ENCODE measurements around the gene MPL.

- TF ChIP-seq CTCF (IDR thresholded peaks at IDR 0.05; ENCODE audit: low read depth, low read length, missing input control) (no peak), YY1 (IDR thresholded peaks at IDR 0.05) (no peak), ATF3 (IDR thresholded peaks at IDR 0.05) (no peak), TAF1 (conservative IDR thresholded peaks at IDR 0.05) (no peak), RAD21 (IDR thresholded peaks at IDR 0.05) (no peak), GABPA (IDR thresholded peaks at IDR 0.05 in 1 of 2, conservative IDR thresholded peaks at IDR 0.05 in 1 of 2) (no peak), FOXA1 (IDR thresholded peaks at IDR 0.05) (no peak), HNF4G (IDR thresholded peaks at IDR 0.05) (no peak), JUND (IDR thresholded peaks at IDR 0.05) (no peak)
- TF ChIP-seq, protein P1, sequence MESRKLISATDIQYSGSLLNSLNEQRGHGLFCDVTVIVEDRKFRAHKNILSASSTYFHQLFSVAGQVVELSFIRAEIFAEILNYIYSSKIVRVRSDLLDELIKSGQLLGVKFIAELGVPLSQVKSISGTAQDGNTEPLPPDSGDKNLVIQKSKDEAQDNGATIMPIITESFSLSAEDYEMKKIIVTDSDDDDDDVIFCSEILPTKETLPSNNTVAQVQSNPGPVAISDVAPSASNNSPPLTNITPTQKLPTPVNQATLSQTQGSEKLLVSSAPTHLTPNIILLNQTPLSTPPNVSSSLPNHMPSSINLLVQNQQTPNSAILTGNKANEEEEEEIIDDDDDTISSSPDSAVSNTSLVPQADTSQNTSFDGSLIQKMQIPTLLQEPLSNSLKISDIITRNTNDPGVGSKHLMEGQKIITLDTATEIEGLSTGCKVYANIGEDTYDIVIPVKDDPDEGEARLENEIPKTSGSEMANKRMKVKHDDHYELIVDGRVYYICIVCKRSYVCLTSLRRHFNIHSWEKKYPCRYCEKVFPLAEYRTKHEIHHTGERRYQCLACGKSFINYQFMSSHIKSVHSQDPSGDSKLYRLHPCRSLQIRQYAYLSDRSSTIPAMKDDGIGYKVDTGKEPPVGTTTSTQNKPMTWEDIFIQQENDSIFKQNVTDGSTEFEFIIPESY (IDR thresholded peaks at IDR 0.05): no peak
- TF ChIP-seq, protein P2, sequence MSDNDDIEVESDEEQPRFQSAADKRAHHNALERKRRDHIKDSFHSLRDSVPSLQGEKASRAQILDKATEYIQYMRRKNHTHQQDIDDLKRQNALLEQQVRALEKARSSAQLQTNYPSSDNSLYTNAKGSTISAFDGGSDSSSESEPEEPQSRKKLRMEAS (IDR thresholded peaks at IDR 0.05): no peak
- TF ChIP-seq, protein P3, sequence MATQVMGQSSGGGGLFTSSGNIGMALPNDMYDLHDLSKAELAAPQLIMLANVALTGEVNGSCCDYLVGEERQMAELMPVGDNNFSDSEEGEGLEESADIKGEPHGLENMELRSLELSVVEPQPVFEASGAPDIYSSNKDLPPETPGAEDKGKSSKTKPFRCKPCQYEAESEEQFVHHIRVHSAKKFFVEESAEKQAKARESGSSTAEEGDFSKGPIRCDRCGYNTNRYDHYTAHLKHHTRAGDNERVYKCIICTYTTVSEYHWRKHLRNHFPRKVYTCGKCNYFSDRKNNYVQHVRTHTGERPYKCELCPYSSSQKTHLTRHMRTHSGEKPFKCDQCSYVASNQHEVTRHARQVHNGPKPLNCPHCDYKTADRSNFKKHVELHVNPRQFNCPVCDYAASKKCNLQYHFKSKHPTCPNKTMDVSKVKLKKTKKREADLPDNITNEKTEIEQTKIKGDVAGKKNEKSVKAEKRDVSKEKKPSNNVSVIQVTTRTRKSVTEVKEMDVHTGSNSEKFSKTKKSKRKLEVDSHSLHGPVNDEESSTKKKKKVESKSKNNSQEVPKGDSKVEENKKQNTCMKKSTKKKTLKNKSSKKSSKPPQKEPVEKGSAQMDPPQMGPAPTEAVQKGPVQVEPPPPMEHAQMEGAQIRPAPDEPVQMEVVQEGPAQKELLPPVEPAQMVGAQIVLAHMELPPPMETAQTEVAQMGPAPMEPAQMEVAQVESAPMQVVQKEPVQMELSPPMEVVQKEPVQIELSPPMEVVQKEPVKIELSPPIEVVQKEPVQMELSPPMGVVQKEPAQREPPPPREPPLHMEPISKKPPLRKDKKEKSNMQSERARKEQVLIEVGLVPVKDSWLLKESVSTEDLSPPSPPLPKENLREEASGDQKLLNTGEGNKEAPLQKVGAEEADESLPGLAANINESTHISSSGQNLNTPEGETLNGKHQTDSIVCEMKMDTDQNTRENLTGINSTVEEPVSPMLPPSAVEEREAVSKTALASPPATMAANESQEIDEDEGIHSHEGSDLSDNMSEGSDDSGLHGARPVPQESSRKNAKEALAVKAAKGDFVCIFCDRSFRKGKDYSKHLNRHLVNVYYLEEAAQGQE (IDR thresholded peaks at IDR 0.05): no peak
These were observed 42.9 kb upstream of the MPL start for GRCh38 chr1:43294761-43295160.
